ENCODE results near the gene IL13RA2. TPM values are rescaled to one million over a fixed set of nuclear protein-coding genes. Genes with fewer than 3 reads are reported as not detected.

IL13RA2 gene
- total and polyA plus RNA-seq, 9 of the 15 experiments (the other 6 are each of a cell fraction or from before 2014, with no cell fraction given), result 0.06 to 0.18 (median 0.15) TPM; not detected in 6

GRCh38 chrX:115018040-115018647 is 728 bp upstream of the IL13RA2 start:
- Histone ChIP-seq H3K4me1 (replicated peaks in 1 of 2; ENCODE audit: control insufficient read depth in 2 of 2, insufficient read depth in 2 of 2, low read length in 2 of 2) (no peaks in the 10 kb centered on the region), H3K27ac (ENCODE audit: extremely low read depth, low read depth, low read length) (no peak overlapping the region), H3K79me2 (ENCODE audit: control insufficient read depth, insufficient read depth, low read length) (no peaks in the 10 kb centered on the region), H2AFZ (ENCODE audit: low read depth, low read length) (no peak overlapping the region), H3K36me3 (ENCODE audit: control insufficient read depth, insufficient read depth, low read length) (no peaks in the 10 kb centered on the region), H3K9me3 (replicated peaks; ENCODE audit: control insufficient read depth, insufficient read depth, low read depth, low read length) (no peaks in the 10 kb centered on the region), H4K20me1 (replicated peaks; ENCODE audit: control insufficient read depth, insufficient read depth, low read length) (no peaks in the 10 kb centered on the region), H3K27me3 (ENCODE audit: control insufficient read depth in 2 of 2, insufficient read depth in 2 of 2, low read length in 2 of 2) (no peaks in the 10 kb centered on the region), H3K4me2 (ENCODE audit: insufficient read depth, low read length) (no peak overlapping the region), H3K4me3 (no peak overlapping the region), H3K9me1 (ENCODE audit: control insufficient read depth, insufficient read depth, low read length) (no peaks in the 10 kb centered on the region), H3K9ac (ENCODE audit: insufficient read depth in 1 of 2, low read depth in 2 of 2, low read length in 2 of 2) (no peak overlapping the region)
- no TSS peak for BruUV-seq (replicated peaks)
- in situ Hi-C loops (cut with MboI) (no loop called here), intact Hi-C loops (cut with micrococcal nuclease) (no loop called here)
- FAIRE-seq, result no peak
- CTCF ChIA-PET (ENCODE audit: low intra/inter-chr PET ratio), result no interaction called here
- POLR2A ChIA-PET, result interaction anchor here (0.7 kb wide), 1 partner anchor 9 kb away, joined by 3 read pairs; no protein-coding TSS in a partner anchor
- ATAC-seq, result no peak
- TF ChIP-seq, protein P1, sequence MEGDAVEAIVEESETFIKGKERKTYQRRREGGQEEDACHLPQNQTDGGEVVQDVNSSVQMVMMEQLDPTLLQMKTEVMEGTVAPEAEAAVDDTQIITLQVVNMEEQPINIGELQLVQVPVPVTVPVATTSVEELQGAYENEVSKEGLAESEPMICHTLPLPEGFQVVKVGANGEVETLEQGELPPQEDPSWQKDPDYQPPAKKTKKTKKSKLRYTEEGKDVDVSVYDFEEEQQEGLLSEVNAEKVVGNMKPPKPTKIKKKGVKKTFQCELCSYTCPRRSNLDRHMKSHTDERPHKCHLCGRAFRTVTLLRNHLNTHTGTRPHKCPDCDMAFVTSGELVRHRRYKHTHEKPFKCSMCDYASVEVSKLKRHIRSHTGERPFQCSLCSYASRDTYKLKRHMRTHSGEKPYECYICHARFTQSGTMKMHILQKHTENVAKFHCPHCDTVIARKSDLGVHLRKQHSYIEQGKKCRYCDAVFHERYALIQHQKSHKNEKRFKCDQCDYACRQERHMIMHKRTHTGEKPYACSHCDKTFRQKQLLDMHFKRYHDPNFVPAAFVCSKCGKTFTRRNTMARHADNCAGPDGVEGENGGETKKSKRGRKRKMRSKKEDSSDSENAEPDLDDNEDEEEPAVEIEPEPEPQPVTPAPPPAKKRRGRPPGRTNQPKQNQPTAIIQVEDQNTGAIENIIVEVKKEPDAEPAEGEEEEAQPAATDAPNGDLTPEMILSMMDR (IDR thresholded peaks at IDR 0.05 in 2 of 3, conservative IDR thresholded peaks at IDR 0.05 in 1 of 3; ENCODE audit: insufficient read depth in 2 of 3, low read depth in 1 of 3, low read length in 3 of 3), result peak in 1 of 3 experiments; percentile 49; a peak in 3 of 6 replicates
- no peak for TF ChIP-seq POLR2AphosphoS2 (IDR thresholded peaks at IDR 0.05; ENCODE audit: low read length)
- no peak for TF ChIP-seq CEBPB (tag; IDR thresholded peaks at IDR 0.05)
- 0% methylated on average over 6 of the region's 6 CpGs for WGBS (ENCODE audit: insufficient coverage, low coverage, missing lambda C conversion rate)
- peak in 1 of 4 experiments; percentile 44 for DNase-seq (ENCODE audit: extremely low read depth in 1 of 4, low spot score in 3 of 4)
